ENCODE measurements around the gene SMPD1.
"Not testable (repeated sequence)": the region's sequence is repeated elsewhere in the genome, so short reads cannot be mapped to it uniquely, and the experiment has no call there.

Gene SMPD1

DNA sequence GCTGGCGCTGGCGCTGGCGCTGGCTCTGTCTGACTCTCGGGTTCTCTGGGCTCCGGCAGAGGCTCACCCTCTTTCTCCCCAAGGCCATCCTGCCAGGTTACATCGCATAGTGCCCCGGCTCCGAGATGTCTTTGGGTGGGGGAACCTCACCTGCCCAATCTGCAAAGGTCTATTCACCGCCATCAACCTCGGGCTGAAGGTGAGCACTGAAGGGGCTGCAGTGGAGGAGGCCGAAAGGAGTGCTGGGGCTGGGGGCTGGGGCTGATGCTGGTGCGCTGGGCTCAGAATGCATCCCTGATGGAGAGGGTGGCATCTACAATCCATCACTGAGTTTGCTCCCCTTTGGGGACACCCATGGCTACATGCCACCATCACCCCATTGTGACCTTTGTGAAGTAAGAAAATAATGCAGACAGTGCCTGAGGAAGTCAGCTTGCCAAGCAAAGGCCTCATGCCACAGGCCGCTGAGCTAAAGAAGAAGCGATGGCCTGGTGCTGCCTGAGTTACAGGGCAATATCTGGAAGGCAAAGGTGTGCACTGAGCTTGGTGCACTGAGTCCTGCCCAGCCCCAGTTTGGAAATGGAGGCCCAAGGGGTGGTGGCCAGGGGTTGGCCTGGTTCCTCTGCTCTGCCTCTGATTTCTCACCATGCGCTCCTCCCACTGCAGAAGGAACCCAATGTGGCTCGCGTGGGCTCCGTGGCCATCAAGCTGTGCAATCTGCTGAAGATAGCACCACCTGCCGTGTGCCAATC, 620 bp downstream of the SMPD1 start:
- DNase-seq: no peak

DNA sequence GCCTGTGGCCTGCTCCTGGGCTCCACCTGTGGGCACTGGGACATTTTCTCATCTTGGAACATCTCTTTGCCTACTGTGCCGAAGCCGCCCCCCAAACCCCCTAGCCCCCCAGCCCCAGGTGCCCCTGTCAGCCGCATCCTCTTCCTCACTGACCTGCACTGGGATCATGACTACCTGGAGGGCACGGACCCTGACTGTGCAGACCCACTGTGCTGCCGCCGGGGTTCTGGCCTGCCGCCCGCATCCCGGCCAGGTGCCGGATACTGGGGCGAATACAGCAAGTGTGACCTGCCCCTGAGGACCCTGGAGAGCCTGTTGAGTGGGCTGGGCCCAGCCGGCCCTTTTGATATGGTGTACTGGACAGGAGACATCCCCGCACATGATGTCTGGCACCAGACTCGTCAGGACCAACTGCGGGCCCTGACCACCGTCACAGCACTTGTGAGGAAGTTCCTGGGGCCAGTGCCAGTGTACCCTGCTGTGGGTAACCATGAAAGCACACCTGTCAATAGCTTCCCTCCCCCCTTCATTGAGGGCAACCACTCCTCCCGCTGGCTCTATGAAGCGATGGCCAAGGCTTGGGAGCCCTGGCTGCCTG, 1.4 kb downstream of the SMPD1 start:
- DNase-seq: no peak

DNA sequence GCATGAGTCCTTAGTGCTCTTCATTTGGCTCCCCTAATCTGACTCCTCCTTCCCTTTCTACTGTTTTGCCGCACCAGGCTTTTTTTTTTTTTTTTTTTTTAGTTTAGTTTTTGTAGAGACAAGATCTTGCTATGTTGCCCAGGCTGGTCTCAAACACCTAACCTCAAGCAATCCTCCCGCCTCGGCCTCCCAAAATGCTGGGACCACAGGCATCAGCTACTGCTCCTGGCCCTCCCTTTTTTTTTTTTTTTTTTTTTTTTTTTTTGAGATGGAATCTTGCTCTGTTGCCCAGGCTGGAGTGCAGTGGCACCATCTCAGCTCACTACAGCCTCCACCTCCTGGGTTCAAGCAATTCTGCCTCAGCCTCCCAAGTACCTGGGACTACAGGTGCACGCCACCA, 2.0 kb downstream of the SMPD1 start:
- DNase-seq: not testable (repeated sequence)

DNA sequence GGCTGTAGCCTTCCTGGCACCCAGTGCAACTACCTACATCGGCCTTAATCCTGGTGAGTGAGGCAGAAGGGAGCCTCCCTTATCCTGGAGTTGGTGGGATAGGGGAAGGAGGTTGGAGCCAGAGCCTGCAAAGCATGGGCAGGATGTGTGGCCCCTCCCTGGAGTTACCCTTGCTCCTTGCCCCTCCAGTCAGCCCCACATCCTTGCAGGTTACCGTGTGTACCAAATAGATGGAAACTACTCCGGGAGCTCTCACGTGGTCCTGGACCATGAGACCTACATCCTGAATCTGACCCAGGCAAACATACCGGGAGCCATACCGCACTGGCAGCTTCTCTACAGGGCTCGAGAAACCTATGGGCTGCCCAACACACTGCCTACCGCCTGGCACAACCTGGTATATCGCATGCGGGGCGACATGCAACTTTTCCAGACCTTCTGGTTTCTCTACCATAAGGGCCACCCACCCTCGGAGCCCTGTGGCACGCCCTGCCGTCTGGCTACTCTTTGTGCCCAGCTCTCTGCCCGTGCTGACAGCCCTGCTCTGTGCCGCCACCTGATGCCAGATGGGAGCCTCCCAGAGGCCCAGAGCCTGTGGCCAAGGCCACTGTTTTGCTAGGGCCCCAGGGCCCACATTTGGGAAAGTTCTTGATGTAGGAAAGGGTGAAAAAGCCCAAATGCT, 3.9 kb downstream of the SMPD1 start:
- DNase-seq: no peak

DNA sequence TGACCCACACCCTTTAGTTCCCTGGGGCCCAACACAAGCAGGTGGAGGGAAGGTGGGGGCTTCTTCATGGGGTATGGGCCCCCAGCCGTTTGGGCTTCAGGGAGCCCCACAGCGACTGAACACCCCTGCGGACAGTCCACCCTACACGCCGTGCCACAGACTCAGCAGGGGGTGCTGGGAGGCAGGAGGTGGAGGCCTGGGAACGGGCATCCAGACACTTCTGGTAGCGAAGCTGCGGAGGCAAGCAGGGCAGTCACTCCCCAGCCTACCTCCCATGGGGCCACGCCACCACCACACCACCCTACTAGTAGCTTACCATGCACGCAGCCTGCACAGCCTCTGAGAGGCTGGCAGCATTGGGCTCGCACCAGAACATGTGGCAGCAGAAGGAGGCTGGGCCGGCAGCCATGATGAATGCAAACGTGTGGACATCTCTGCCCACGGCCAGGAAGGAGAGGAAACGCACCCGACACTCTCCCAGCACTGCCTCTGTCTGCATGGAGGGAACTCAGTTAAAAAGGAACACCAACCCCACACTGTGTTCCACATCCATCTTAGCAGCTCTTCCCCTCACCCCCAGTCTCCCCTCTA, 5.3 kb downstream of the SMPD1 start:
- DNase-seq: no peak

DNA sequence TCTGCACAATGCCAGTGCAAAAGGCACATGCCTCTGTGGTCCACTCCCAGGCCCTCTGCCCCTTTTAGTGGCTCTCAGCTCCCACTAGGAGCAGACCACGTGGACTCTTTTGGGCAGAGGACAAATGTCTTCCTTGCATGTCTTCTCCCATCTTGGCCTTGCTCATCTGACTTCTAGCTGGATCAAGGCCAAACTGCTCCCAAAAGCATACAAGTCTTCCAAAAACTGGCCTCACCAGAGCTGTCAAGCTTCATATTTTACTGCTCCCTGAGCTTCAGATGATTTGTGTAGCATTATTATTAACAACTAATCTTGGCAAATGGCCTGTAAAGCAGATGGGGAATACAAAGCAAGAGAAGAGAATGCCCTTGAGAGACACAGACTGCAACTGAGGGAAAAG, 6.9 kb downstream of the SMPD1 start:
- DNase-seq: no peak

DNA sequence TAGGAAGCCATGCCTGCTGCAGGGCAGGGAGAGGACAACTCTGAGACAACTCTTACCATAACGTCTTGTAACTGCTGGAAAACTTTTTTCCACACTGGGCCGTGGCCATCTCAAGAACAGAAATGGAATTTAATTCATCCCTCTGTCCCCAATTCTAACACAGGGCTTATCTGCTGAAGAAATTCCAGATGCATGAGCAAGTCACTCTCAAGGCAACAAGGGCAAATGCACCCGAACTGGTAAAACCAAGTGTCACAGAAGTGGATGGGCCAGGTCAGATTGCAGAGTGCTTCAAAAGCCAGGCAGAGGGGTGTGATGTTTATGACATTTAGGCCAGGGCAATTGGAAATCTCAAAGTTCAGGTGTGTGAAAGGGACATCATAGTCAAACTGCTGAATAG, 7.4 kb downstream of the SMPD1 start:
- DNase-seq: peak; percentile 8

DNA sequence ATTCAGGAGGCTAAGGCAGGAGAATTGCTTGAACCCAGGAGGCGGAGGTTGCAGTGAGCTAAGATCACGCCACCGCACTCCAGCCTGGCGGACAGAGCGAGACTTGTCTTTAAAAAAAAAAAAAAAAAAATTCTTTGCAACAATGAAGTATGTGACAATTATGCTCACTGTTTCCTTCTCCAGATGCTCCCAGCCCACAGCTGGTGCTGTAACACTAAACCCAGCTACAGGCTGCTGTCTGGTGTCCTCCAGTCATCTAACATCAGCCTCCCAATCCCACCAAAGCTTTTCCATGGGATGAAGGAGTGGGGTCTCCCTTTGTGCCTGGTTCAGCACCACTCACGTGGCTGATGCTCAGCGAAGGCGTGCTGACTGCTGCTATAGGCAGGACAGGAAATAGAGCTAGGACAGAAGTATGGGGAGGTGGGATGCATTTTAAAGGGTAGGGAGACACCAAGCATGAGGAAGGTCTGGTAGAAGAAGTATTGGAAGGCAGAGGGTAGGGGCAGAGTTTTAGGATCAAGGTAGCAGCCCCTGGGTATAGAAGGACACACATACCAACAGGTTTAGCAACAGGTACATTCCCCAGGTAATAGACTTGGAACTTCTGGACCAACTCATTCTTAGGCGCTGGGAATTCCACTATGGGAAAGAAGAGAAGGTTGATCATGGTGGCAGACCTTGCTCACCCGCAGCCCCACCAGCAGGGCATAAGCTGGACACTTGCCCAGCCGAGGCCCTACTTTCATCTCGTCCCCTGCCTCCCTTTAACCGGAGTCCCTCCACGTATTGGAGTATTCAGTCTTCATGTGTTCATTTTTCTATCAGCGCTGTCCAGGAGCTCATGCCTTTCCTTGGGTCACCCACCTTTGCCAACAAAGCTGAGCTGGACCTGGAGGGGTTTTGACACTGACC, 10.4 kb downstream of the SMPD1 start:
- no peak for DNase-seq

DNA sequence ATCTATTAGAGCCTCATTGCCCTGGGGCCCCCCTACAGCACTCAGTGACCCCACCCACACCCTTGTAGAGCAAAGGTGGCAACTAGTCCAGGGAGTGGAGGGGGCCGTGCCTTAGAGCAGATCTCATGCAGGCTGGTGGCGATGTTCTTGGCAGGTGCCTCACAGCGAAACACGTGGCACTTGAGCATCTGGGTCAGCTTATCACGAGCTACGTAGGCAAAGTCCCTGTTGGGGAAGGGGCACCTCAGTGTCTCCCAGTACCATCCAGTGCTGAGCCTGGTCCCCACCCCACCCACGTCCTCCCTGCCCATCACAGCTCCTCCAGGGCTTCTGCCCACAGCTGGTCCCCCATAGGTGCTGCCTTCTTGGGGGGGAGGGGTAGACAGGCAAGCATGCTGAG, 11.2 kb downstream of the SMPD1 start:
- no peak for DNase-seq

DNA sequence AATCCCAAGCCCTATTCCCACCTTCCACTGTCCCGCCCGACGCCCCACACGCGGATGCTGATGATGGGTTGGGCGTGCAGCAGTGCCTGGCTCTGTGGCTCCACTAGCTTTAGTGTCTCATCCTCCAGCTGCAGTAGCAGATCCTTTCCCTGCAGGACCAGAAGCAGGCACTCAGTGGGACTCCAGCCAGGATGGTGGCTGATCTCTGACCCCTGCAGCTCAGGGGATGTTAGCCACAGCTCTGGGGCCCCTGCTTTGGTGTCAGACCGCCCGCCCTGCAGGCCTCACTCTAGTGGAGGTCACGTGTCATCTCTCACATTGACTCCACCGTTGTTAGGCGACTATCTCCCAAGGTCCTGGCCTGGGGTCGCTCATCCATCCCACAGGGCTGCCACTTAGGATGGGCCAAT, 11.8 kb downstream of the SMPD1 start:
- DNase-seq: no peak

DNA sequence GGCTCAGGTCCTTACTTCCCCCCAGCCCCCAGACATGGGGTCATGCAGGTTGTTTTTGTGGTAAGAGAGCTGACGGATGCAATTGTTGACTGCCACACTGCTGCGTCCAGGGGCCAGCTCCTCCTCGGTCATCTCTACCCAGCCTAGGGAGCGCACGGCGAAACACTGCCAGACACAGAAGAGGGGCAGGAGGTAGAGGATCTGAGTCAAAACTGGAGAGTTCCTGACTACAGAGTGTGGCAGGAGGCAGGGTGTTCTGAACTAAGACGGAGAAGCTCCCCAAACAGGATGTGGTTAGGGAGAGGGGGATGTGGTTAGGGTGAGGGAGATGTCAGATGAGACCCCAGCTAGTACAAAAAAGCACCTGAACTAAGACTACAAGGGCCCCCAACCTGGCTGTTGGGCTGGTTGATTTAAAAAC, 12.3 kb downstream of the SMPD1 start:
- DNase-seq: peak; percentile 35

DNA sequence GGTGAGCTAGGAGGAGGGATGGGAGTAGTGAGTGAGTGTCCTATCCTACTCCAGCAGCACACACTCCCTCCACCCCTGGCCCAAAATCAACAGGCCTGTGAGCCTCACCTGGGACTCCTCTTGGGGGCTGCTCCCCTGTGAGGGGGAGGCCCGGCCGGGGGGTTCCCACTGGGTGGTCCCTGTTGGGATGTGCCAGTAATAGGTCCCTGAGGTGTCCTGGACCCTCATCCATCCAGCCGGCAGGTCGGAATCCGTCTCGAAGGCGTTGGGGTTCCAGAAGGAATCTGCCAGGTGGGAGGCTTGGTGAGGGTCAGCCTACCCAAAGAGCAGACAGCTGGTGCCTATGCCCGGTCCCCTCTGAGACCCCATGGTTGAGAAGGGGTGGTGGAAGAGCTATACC, 13.3 kb downstream of the SMPD1 start:
- no peak for DNase-seq

DNA sequence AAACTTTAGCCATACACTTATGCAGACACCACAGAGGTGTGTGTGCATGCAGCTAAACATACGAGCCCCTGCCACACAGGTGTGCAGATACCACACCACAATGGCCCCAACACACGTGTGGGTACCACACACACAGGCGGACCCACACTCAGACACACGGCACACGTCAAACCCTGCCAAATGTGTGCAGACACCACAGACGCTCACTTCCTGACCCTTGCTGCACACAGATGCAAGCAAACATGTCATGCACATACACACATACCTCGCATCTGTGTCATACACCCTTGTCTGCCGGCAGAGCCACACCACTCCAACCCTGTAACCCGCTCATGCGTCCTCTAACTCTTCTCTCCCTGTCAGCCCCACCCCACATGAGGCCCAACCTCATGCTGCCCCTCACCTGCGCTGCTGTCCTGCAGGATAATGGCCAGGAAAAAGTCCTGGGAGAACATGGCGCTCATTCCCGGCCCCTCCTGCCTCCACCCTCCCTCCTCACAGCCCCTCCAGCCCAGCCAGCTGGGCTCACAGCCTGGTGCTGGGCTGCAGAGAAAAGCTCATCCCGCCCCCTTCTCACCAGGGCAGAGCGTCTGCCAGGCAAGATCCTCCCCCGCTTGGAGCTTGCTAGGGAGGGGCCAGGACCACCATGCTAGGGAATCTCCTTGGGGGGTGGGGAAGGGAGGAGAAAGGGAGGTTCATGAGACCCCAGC, 14.2 kb downstream of the SMPD1 start:
- DNase-seq: peak; percentile 71

DNA sequence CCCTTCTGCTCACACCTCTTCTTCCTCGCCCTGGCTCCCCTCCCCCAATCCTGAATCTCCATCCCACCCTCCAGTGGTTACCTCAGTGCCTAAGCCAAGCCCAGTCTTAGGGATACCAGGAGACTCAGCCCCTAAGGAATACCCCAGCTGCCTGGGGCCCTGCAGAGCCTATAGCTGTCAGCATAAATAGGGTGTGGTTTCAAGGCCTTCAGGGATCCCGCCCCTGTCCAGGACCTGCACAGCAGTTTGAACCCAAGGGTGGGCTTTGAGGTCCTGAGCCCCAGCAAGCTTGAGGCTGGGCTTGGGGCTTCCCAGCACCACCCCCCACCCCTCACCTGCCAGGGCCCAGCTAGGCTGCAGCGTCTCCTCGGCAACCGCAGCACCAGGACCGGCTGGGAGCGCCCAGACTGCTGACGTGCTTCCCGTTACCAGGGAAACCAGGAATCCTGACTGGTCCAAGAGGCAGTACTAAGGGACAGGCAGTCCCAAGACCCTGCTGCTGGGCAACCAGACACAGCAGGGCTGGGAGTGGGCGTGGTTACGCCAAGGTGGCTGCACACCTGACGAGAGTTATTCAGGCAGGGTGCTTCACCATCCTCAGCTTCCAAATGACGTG, 14.9 kb downstream of the SMPD1 start:
- no peak for DNase-seq

DNA sequence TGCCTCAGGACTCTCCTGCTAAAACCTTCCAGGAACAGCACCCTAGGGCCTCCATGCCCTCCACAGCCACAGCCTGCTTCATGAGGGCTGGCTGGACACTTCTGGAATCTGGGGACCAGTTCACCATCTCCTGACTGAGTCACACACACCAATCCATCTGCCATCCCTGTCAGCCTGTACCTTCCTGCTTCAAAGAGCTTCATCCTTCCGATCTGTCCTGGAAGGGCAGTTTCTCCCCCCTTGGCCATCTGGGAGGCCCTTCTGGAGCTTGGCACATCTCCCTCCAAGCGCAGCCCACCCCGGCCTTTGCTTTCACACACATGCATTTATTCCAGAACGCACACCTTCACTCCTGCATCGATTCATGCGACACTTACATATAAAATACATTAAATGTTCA, 15.6 kb downstream of the SMPD1 start:
- no peak for DNase-seq

DNA sequence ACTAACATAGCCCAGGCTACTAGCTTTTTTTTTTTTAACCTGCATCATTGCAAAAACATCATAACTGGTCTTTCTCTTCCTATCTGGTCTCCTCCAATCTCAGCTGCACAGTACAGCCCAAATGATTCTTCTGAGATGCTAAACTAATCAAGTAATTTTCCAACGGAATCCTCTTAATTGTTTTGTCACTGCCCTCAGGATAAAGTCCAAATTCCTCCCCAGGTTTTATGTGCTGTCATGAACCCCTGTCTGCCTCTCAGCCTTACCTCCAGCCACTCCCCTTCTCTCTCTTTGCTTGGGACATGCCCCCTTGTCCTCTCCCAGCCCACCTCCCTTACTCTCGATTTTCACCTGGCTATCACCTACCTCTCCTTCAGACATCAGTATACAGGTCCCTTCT, 16.1 kb downstream of the SMPD1 start:
- DNase-seq: no peak

DNA sequence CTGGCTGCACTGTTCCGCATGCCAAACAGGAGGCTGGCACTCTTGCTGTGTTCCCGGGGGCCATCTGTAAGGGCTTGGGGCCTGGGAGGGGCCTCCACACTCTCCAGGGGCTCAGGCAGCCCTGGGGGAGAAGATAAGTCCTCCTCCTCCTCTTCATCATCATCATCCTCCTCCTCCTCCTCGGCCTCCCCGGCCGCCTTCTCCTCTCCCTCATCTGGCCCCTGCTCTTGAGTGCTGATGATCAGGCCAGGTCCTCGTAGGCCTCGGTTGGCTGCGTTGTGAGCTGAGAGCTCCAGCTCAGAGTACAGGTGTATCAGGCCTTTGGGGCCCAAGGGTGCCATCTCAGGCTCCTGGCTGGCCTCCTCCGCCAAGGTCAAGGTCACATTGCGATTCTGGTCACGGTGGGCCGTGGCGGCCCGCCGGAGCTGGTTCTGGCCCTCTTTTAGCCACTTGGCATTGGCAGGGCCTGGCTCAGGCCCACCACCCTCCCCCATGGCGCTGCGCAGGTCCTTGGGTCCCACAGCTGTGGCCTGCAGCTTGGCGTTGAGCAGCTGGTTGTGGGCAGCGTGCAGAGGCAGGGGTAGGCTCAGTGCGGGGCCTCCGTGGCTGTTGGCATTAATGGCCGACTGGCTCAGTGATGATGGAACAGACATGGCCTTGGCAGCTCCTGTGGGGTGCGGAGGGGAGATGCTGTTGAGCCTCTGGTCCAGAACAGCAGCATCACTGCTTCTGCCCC, 20.6 kb downstream of the SMPD1 start:
- DNase-seq: no peak

DNA sequence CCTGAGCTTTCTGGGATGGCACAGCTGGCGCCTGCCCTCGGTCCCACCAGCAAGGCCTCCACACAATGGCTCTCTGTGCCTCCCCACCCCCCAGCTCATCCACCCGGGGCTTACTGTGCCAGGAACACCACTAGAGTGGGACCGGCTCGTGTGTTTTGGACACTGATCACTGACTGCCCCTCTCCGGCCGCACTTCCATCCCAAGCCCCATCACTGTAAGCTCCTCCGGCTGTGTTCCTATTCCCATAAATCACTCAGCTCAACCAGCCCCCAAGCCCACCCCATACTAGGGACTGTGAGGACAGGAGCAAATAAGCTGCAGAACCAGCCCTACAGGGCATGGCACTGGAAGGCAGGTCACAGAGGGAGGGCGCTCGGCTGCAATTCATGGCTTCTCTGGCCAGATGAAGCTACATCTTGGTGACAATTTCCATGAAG, 21.3 kb downstream of the SMPD1 start:
- no peak for DNase-seq

DNA sequence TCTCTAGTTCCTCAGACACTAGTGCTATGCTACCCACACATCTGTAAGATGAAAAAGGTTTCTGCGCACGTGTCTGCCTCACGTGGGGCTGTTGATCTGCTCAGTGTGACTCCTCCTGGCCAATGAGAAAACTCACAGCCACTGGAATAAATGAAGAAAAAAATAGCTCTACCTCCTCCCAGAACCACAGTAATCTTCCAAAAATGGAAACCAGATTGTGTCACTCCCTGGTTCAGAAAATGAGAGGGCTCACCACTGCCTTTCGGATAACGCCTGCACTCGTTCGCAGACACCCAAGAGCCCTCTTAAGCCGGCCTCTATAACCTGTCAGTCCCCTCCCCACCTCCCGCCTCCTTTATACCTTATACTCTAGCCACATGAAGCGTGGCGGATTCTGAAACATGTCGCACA, 23.5 kb downstream of the SMPD1 start:
- peak; percentile 47 for DNase-seq

DNA sequence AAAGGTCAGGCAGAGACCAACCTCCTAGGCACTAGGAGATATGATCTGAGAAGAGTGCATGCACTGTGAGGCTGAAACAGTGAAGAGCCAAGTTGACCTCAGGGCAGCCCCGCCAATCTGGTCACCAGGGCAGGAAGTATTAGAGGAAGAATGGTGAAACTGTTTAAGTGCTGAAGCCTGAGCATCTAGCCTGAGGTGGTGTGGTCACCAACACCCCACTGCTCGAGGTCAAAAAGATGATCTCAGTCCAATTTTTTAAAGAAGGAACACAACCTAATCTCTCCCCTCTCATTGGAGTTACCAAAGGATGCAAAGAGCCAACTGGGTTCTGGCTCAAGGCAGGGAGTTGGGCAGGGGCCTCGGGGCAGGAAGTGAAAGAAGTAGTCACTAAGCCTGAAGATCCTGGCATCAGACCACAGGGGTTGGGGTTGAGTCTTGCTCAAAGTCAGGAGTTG, 24.6 kb downstream of the SMPD1 start:
- DNase-seq: no peak

DNA sequence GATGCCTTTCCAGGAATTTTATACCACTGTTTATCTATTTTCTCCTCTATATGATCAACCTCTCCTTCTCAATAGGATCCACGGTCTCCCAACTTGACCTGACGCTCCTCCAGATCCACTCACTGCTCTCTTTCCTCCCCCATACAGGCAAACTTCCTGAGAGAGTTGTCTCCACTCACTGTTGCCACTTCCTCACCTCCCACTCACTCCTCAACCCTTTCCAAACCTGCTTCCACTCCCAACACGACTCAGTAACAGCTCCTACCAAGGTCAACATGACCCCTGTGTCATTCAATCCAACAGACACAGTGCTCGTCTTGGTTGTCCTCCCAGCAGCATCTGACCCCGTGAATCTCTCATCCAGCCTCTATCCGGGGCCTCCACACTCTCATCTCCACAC, 25.5 kb downstream of the SMPD1 start:
- no peak for DNase-seq

Measured in fibroblast of skin of right quadriceps (primary cell).